GM21786 (cell line): ENCODE measurements around the gene KASH5.
"Not testable (repeated sequence)": the region's sequence is repeated elsewhere in the genome, so short reads cannot be mapped to it uniquely, and the experiment has no call there.

Source experiments
- ATAC-seq: cut with Tn5 transposase; IDR thresholded peaks from one replicate; pipeline ENCODE4 v1.9.1; 2021; ENCODE audit not compliant: unreplicated experiment

The KASH5 gene

GRCh38 chr19:49361438-49362047, 26.5 kb upstream of the KASH5 start:
- ATAC-seq: no peak

GRCh38 chr19:49362048-49362928, 25.8 kb upstream of the KASH5 start, which contains the start of gene TEAD2:
TSS of gene TEAD2 (minus strand) at chr19:49362416. CDS start at chr19:49360075, 2,341 bp downstream.
- no peak for ATAC-seq

DNA sequence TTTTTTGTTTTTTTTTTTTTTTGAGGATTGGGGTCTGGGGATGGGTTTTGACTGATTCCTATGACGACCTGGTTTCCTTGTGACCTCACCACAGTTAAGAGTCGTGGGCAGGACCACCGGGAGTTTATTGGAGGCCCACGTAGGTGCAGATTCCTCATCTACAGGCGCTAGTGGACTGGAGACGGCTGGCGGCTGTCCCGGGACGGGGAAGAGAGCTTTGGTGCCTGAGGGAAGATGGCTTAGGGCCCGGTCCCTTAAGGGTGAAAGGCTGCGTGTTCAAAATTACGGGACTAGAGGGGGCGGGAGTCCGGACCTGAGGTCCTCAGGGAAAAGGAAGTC, 25.2 kb upstream of the KASH5 start:
- no peak for ATAC-seq

DNA sequence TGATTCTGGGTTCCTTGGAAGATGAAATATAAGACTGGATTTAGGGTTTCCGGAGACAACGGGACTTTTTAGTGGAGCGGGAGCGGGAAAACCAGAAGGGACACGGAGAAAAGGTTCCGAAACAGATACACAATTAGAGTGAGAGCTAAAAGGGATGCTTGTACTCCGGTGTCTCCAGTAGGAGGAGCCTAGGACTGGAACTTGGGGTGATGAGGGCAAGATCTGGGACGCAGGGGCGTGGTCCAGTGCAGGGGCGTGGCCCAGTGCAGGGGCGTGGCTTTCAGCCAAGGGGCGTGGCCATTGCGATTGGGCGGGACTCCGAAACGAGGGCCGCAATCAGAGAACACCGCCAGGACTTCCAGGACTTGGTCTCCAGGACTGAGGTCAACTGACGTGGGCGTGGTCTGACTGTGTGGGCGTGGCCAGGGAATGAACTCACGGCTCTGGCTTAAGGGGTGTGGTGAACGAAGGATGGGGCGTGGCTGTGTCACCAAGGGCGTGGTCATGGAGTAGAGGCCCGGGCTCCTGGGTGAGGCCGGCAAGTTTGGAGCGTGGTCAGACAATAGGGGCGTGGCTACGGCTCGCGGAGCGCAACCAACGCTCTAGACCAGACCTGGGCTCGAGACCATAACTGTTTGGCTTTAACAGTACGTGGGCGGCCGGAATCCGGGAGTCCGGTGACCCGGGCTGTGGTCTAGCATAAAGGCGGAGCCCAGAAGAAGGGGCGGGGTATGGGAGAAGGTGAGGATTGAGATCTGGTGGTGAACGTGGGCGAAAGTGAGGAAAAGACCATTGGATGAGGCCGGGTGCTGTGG, 24.6 kb upstream of the KASH5 start, which contains the start of gene DKKL1:
Gene DKKL1 (plus strand): TSS at position 610 of the 815 bp plus-strand sequence. CDS start 122 bp downstream, at position 732.
- no peak for ATAC-seq

GRCh38 chr19:49364083-49364737, 23.8 kb upstream of the KASH5 start:
- no peak for ATAC-seq

DNA sequence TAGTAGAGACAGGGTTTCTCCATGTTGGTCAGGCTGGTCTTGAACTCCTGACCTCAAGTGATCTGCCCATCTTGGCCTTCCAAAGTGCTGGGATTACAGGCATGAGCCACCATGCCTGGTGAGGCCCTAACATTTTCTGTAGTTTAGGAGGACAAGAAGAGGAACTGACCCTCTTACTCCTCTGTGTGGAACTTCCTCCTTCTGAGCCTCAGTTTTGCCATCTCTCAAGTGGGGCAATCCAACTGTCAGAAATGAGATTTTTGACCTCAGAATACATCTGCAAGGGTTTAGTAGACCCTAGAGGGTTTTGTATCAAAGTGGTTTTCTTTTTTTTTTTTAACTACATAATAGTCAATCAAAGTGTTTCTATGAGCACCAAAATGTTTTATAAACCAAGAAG, 21.9 kb upstream of the KASH5 start:
- ATAC-seq: no peak

GRCh38 chr19:49368711-49369358, 19.2 kb upstream of the KASH5 start:
- ATAC-seq: no peak

- no peak for ATAC-seq
Measured at GRCh38 chr19:49371184-49371583, 16.9 kb upstream of the KASH5 start.

DNA sequence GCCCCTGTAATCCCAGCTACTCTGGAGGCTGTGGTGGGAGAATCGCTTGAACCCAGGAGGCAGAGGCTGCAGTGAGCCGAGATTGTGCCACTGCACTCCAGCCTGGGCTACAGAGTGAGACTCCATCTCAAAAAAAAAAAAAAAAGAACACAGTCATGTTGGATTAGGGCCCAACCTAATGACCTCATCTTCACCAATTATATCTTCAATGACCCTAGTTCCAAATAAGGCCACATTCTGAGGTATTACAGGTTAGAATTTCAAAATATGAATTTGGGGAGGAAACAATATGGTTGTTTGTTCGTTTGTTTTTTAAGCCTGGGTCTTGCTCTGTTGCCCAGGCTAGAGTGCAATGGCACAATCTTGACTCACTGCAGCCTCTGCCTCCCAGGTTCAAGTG, 14.9 kb upstream of the KASH5 start:
- not testable (repeated sequence) for ATAC-seq

DNA sequence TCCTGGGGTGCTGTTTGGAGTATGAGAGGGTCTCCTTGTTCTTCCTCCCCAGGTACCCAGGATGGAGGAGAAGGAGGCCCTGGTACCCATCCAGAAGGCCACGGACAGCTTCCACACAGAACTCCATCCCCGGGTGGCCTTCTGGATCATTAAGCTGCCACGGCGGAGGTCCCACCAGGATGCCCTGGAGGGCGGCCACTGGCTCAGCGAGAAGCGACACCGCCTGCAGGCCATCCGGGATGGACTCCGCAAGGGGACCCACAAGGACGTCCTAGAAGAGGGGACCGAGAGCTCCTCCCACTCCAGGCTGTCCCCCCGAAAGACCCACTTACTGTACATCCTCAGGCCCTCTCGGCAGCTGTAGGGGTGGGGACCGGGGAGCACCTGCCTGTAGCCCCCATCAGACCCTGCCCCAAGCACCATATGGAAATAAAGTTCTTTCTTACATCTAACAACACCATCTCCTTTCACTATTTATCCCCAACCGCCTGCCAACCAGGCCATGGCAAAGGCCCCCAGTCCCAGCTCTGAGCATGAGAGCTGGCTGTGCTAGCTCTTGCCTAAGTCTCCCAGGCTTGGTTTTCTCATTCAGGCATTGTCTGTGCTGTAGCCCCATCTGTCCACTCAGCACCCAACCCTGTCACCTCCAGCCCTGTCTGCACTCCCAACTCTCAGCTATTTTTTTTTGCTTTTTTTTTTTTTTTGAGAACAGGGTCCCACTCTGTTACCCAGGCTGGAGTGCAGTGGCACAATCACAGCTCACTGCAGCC, 13.2 kb upstream of the KASH5 start:
- ATAC-seq: no peak

DNA sequence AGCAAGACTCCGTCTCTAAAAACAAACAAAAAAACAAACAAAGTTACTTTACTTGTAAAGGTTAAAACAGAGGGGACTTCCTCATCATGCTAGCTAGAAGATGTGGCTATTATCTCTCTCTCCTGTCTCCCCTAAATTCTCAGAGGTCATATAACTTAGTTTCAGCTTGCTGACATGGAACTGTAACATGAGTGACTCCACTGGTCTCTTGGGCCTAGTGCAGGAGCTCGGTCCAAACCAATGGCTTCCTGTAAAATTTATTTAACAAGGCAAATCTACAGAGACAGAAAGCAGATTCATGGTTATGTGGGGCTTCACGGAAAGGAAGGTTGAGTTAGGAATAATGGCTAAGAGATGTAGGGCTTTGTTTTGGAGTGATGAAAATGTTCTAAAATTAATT, 9.5 kb upstream of the KASH5 start:
- no peak for ATAC-seq

GRCh38 chr19:49380391-49380790, 7.7 kb upstream of the KASH5 start:
- no peak for ATAC-seq

GRCh38 chr19:49382639-49383038, 5.4 kb upstream of the KASH5 start:
- ATAC-seq: no peak

DNA sequence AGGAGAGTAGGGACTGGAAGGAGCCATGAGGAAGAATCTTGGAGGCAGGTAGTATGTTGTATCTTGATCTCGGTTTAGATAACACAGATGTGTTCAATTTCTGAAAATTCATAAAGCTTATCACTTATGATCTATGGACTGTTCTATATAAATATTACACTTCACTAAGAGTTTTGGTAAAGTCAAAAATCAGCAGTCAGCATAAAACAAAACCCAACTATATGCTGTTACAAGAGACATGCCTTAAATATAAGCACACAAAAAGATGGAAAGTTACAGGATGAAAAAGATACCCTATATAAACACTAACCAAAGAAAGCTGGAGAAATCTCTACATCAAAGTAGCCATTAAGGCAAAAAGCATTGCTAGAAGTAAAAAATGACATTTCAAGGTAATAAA, 4.5 kb upstream of the KASH5 start:
- no peak for ATAC-seq

- ATAC-seq: no peak
Measured at GRCh38 chr19:49389406-49389805, 1.4 kb downstream of the KASH5 start.

DNA sequence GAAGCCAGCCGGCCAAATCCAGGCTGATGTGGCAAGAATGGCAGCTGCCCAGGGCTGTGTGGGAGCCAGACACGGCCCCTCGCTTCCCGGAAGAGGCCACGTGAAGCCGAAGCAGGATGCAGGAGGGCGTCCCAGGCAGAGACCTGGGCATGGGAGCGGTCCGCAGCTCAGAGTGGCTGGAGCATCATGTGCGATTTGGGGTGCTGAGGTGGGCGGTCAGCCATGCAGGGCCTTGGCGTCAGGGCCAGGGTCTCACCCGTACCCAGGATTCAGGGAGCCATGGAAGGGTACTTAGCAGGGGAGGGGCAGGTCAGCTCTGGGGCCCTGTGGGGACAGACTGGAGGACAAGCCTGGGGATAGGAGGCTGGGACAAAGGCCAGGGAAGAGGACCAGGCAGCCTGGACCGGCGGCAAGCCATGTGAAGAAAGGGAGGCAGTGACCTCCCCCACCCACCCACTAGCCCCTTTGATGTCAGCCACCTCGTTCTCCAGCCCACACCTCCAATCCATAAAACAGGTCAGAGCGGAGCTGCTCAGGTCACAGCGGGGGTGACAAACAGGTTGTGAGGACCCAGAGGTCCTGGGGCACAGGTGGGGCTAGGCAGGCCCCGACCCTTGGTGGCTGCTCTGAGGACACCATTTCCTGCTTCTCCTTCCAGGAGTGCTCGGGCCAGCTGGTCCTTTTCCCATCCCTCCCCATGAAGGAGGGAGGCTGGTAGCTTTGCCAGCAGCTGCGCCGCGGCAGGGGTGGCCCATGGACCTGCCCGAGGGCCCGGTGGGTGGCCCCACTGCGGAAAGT, 2.3 kb downstream of the KASH5 start:
- no peak for ATAC-seq

- ATAC-seq: no peak
Measured at GRCh38 chr19:49390929-49391359, 2.9 kb downstream of the KASH5 start.

DNA sequence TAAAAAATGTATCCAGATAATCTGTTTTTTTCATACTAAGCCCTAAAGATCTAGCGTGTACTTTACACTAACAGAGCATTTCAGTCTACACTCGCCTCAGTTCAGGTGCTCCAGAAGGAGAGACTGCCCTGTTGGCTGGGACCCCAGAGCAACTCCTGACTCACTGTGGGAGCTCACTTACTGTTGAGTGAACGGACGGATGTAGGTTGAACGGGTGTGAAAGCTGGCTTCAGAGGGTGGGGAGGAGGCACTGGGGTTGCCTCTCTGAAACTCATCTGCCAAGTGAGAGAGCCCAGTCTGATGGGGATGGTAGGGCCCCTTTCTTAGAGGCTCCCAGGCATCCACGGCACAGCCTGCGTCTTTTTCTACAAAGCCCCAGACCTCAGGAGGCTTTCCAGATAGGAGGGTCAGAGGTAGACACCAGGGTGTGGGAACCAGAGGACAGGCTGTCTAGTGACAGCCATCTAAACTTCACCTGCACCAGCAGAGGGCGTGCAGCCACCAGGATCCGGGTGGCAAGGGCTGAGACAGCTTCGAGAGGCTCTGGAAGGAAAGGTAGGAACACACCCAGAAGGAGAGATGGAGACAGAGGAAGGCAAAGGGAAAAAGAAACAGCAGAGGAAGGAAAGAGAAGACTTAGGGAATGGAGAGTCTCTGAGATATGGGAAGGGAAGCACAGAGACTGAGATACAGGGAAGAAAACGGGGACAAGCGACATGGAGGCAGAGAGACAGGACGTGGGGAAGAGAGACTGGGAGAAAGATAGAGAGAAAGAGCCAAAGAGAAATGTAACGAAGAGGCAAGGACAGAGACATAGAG, 3.7 kb downstream of the KASH5 start:
- no peak for ATAC-seq
